GM23248 (cell line): ENCODE data around the gene FBXO24. TPM values are rescaled to one million over a fixed set of nuclear protein-coding genes. Genes with fewer than 3 reads are reported as not detected.

Source experiments
- DNase-seq: peaks from one replicate; pipeline ENCODE4 v3.0.0-alpha.2; 2015
- H2AFZ ChIP-seq: fragments of 200-600 bp; sonication (generic); 2 replicates; pipeline ENCODE4 v1.6.1; 2016; ENCODE audit warnings: antibody characterized with exemption
- H3F3A ChIP-seq: fragments of 200-600 bp; sonication (generic); 2 replicates; pipeline ENCODE4 v1.6.1; 2016; ENCODE audit warnings: mild to moderate bottlenecking, antibody characterized with exemption, mixed run types; ENCODE audit not compliant: insufficient read depth
- H3K27ac ChIP-seq: fragments of 200-600 bp; sonication (generic); 2 replicates; pipeline ENCODE4 v1.5.1; 2016; ENCODE audit warnings: mild to moderate bottlenecking
- H3K27me3 ChIP-seq: fragments of 200-600 bp; sonication (generic); replicated peaks from 2 replicates; pipeline ENCODE4 v1.6.1; 2016; ENCODE audit warnings: mild to moderate bottlenecking; ENCODE audit not compliant: insufficient read depth
- H3K36me3 ChIP-seq: fragments of 200-600 bp; sonication (generic); 2 replicates; pipeline ENCODE4 v1.6.1; 2016; ENCODE audit warnings: low read depth, mild to moderate bottlenecking
- H3K4me1 ChIP-seq: fragments of 200-600 bp; sonication (generic); 2 replicates; pipeline ENCODE4 v1.6.1; 2016; ENCODE audit warnings: mild to moderate bottlenecking; ENCODE audit not compliant: insufficient read depth
- H3K4me2 ChIP-seq: fragments of 200-600 bp; sonication (generic); one replicate; pipeline ENCODE4 v1.6.1; 2016; ENCODE audit warnings: mild to moderate bottlenecking; ENCODE audit not compliant: unreplicated experiment
- H3K4me3 ChIP-seq: fragments of 200-600 bp; sonication (generic); 2 replicates; pipeline ENCODE4 v1.5.1; 2016; ENCODE audit warnings: mild to moderate bottlenecking
- H3K79me2 ChIP-seq: fragments of 200-600 bp; sonication (generic); 2 replicates; pipeline ENCODE4 v1.6.1; 2016; ENCODE audit warnings: mild to moderate bottlenecking; ENCODE audit not compliant: insufficient read depth
- H3K9ac ChIP-seq: fragments of 200-600 bp; sonication (generic); 2 replicates; pipeline ENCODE4 v1.6.1; 2016; ENCODE audit warnings: mild to moderate bottlenecking
- H3K9me2 ChIP-seq: fragments of 200-600 bp; sonication (generic); 2 replicates; pipeline ENCODE4 v1.6.1; 2016; ENCODE audit warnings: mixed run types, mild to moderate bottlenecking, moderate library complexity; ENCODE audit not compliant: insufficient read depth
- H3K9me3 ChIP-seq: fragments of 200-600 bp; sonication (generic); one replicate; pipeline ENCODE4 v1.6.1; 2017; ENCODE audit warnings: low read depth
- H4K20me1 ChIP-seq: fragments of 200-600 bp; sonication (generic); 2 replicates; pipeline ENCODE4 v1.6.0; 2016; ENCODE audit not compliant: insufficient read depth
- EZH2 ChIP-seq: fragments of 200-600 bp; sonication (generic); IDR thresholded peaks from 2 replicates; pipeline ENCODE4 v1.6.1; 2018; ENCODE audit warnings: antibody characterized with exemption, mild to moderate bottlenecking; ENCODE audit not compliant: insufficient read depth, poor library complexity, severe bottlenecking
- EZH2phosphoT487 ChIP-seq: fragments of 200-600 bp; sonication (generic); IDR thresholded peaks from 2 replicates; pipeline ENCODE4 v1.6.1; 2018; ENCODE audit warnings: antibody characterized with exemption, moderate library complexity, mild to moderate bottlenecking, low read depth; ENCODE audit not compliant: insufficient read depth
- WGBS, 2 experiments: methylation state at CpG; one replicate each; pipeline ENCODE4 v1.1.6; 2015 to 2017; ENCODE audit warnings: low lambda C conversion rate in 2 of 2, low coverage in 1 of 2; ENCODE audit errors: missing lambda C conversion rate in 2 of 2; 5-methylcytosine and 5-hydroxymethylcytosine counted together
- in situ Hi-C: fragments of 300-500 bp; cut with MboI; formaldehyde crosslinking; loops from 2 replicates; pipeline ENCODE4 v1.15.0; 2020
- polyA plus RNA-seq: library from polyadenylated mRNA; unstranded; fragments of >200 nt; fragmentation: Nextera tagmentation; extraction: Ambion mirVana; gene quantifications from 2 replicates; pipeline ENCODE4 v1.2.1, GENCODE V29; 2016
- total RNA-seq: library from RNA; depleted of rRNA; stranded (reverse); fragments of >200 nt; shearing (Covaris generic); gene quantifications from 2 replicates; pipeline ENCODE4 v1.2.3, GENCODE V29; 2014

FBXO24 gene
- total and polyA plus RNA-seq, 2 experiments from 2014 or later: 0.11 to 0.43 TPM

- H3K4me2 ChIP-seq: peak overlapping the region; percentile 96
- WGBS, 2 experiments: 1 to 3% methylated on average over 19 to 67 of the region's 70 CpGs
- 0 out of 2 replicates have a peak, but pooled peaks cover 6% of the 10 kb centered on the region for H3K79me2 ChIP-seq
- H3K27ac ChIP-seq: peak overlapping the region; percentile 66
- no peaks in the 10 kb centered on the region for H3K4me1 ChIP-seq
- H3K9me2 ChIP-seq: no peaks in the 10 kb centered on the region
- peaks cover 23% of the 10 kb centered on the region; the same call in 1 of the 2 replicates for H3F3A ChIP-seq
- peak overlapping the region; percentile 86 for H3K4me3 ChIP-seq
- in situ Hi-C loops: no loop called here
- H3K27me3 ChIP-seq: no peaks in the 10 kb centered on the region
- peaks cover 3% of the 10 kb centered on the region; the same call in 1 of the 2 replicates for H3K36me3 ChIP-seq
- TF ChIP-seq EZH2: no peak
- TF ChIP-seq EZH2phosphoT487: no peak
- DNase-seq: peak; percentile 76
- no peaks in the 10 kb centered on the region for H3K9me3 ChIP-seq
- peak overlapping the region; percentile 79 for H3K9ac ChIP-seq
- no peaks in the 10 kb centered on the region for H4K20me1 ChIP-seq
- H2AFZ ChIP-seq: peak overlapping the region; percentile 56
These were observed 18.2 kb downstream of the FBXO24 start for GRCh38 chr7:100604028-100604975.

- Histone ChIP-seq H3K79me2 (0 out of 2 replicates have a peak, but pooled peaks cover 6% of the 10 kb centered on the region), H3K27me3 (no peaks in the 10 kb centered on the region), H3K9me3 (no peaks in the 10 kb centered on the region), H3K4me3 (peak overlapping the region; percentile 86), H3K9me2 (no peaks in the 10 kb centered on the region), H3K9ac (peak overlapping the region; percentile 45), H3F3A (peaks cover 23% of the 10 kb centered on the region; the same call in 1 of the 2 replicates), H3K4me1 (no peaks in the 10 kb centered on the region), H4K20me1 (no peaks in the 10 kb centered on the region), H3K4me2 (peak overlapping the region; percentile 79), H3K27ac (no peak overlapping the region), H3K36me3 (peaks cover 3% of the 10 kb centered on the region; the same call in 1 of the 2 replicates), H2AFZ (peak overlapping the region; percentile 56; the same call in 1 of the 2 replicates)
- TF ChIP-seq EZH2: no peak
- TF ChIP-seq EZH2phosphoT487: no peak
- WGBS, 2 experiments: 64 to 77% methylated on average over 27 to 66 of the region's 68 CpGs
- in situ Hi-C loops: no loop called here
- DNase-seq: no peak
These were observed 19.1 kb downstream of the FBXO24 start for GRCh38 chr7:100604976-100605911.

- no peak for TF ChIP-seq EZH2phosphoT487
- no peak for TF ChIP-seq EZH2
- 94 to 96% methylated on average over 11 to 12 of the region's 12 CpGs for WGBS, 2 experiments
- Histone ChIP-seq H3K9me2 (no peaks in the 10 kb centered on the region), H3K4me2 (no peak overlapping the region), H3K4me1 (no peaks in the 10 kb centered on the region), H3K27ac (no peak overlapping the region), H2AFZ (no peak overlapping the region), H3K36me3 (peaks cover 3% of the 10 kb centered on the region; the same call in 1 of the 2 replicates), H4K20me1 (no peaks in the 10 kb centered on the region), H3K4me3 (no peak overlapping the region), H3K9ac (no peak overlapping the region), H3F3A (peaks cover 29% of the 10 kb centered on the region), H3K9me3 (no peaks in the 10 kb centered on the region), H3K27me3 (no peaks in the 10 kb centered on the region), H3K79me2 (0 out of 2 replicates have a peak, but pooled peaks cover 6% of the 10 kb centered on the region)
- in situ Hi-C loops: no loop called here
- DNase-seq: no peak
These were observed 20.2 kb downstream of the FBXO24 start for GRCh38 chr7:100606313-100606712.

- H3K27me3 ChIP-seq: no peaks in the 10 kb centered on the region
- no peak overlapping the region for H3K27ac ChIP-seq
- no peaks in the 10 kb centered on the region for H3K9me2 ChIP-seq
- H3K4me3 ChIP-seq: no peak overlapping the region
- no peaks in the 10 kb centered on the region for H3K9me3 ChIP-seq
- peaks cover 29% of the 10 kb centered on the region for H3F3A ChIP-seq
- H3K4me2 ChIP-seq: no peak overlapping the region
- H3K79me2 ChIP-seq: 0 out of 2 replicates have a peak, but pooled peaks cover 6% of the 10 kb centered on the region
- TF ChIP-seq EZH2: no peak
- TF ChIP-seq EZH2phosphoT487: no peak
- peak; percentile 46 for DNase-seq
- H2AFZ ChIP-seq: no peak overlapping the region
- no peak overlapping the region for H3K9ac ChIP-seq
- WGBS, 2 experiments: 70 to 90% methylated on average over 8 of the region's 8 CpGs
- H4K20me1 ChIP-seq: no peaks in the 10 kb centered on the region
- no peaks in the 10 kb centered on the region for H3K4me1 ChIP-seq
- peaks cover 3% of the 10 kb centered on the region; the same call in 1 of the 2 replicates for H3K36me3 ChIP-seq
- in situ Hi-C loops: no loop called here
These were observed 21.0 kb downstream of the FBXO24 start for GRCh38 chr7:100607111-100607510.
